Measurements from ENCODE around the gene DUSP3. TPM values are rescaled to one million over a fixed set of nuclear protein-coding genes. Genes with fewer than 3 reads are reported as not detected.
A peak's percentile ranks its signal among the peaks of the same experiment; 100 is the strongest.

DUSP3 gene
- 10 to 100 TPM; 41.3 to 49.0 TPM for total RNA-seq
- polyA plus RNA-seq (ENCODE audit: insufficient read length in 2 of 2), result 10 to 100 TPM; 40.3 to 41.6 TPM
- long read RNA-seq, donor 1, full-length matches to known transcripts, result 14 of 14 reads
- long read RNA-seq, donor 1, partial matches to known transcripts, result 0 of 14 reads
- long read RNA-seq, donor 1, other reads (novel, unspliced or antisense), result 0 of 14 reads
- long read RNA-seq, donor 2, full-length matches to known transcripts, result 6 of 6 reads
- long read RNA-seq, donor 2, partial matches to known transcripts, result 0 of 6 reads
- long read RNA-seq, donor 2, other reads (novel, unspliced or antisense), result 0 of 6 reads
- long read RNA-seq, donor 3, full-length matches to known transcripts, result 8 of 8 reads
- long read RNA-seq, donor 3, partial matches to known transcripts, result 0 of 8 reads
- long read RNA-seq, donor 3, other reads (novel, unspliced or antisense), result 0 of 8 reads
- long read RNA-seq, donor 4, full-length matches to known transcripts, result 8 of 8 reads
- long read RNA-seq, donor 4, partial matches to known transcripts, result 0 of 8 reads
- long read RNA-seq, donor 4, other reads (novel, unspliced or antisense), result 0 of 8 reads

- Histone ChIP-seq H3K27ac (ENCODE audit: low read depth, low read length) (peak within 1 kb of the TSS; percentile 90), H3K27me3 (ENCODE audit: control insufficient read depth, insufficient read depth, low read length) (no peaks in the 10 kb centered on the region), H3K4me1 (ENCODE audit: control insufficient read depth, insufficient read depth, low read length) (peaks cover 27% of the 10 kb centered on the region), H3K4me3 (ENCODE audit: low read depth, low read length) (peak within 1 kb of the TSS; percentile 77), H3K9me3 (ENCODE audit: control insufficient read depth, insufficient read depth, low read length) (no peaks in the 10 kb centered on the region), H3K36me3 (ENCODE audit: control insufficient read depth, insufficient read depth, low read length) (peaks cover 24% of the 10 kb centered on the region)
- DNase-seq (ENCODE audit: low read depth in 4 of 6, low spot score in 6 of 6), result peak; percentile 57 to 96 (median 82)
- WGBS (ENCODE audit: insufficient coverage), result under 1% methylated on average over 100 of the region's 100 CpGs
Observed at GRCh38 chr17:43778337-43779144, at the start of gene DUSP3. DUSP3 (minus strand) TSS chr17:43778977; CDS start chr17:43778924, 53 bp downstream.

DNA sequence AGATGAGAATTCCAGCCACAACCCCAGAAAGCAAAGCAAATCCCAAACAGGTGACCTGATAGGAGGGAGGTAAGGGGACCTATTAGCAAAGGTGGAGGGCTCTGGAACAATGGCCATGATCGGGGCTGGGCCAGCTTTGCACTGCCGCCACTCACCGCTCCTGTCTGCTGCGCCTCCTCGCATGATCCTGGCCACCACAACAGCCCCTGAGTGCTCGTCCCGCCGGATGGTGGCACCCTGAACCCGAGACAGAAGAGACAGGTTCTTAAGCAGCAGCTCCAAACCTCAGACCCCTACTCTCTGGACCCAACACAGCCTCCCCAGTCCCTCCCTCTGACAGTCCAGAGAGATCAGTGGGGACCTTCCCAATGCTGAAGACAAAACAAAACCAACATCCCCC is 48.8 kb upstream of the DUSP3 start:
- DNase-seq (ENCODE audit: low read depth in 4 of 6, low spot score in 6 of 6), result no peak
- peaks cover 23% of the 10 kb centered on the region for H3K4me1 ChIP-seq (ENCODE audit: control insufficient read depth, insufficient read depth, low read length)
- WGBS (ENCODE audit: insufficient coverage), result 100% methylated on average over 8 of the region's 9 CpGs
- H3K27ac ChIP-seq (ENCODE audit: low read depth, low read length), result no peak overlapping the region
- H3K36me3 ChIP-seq (ENCODE audit: control insufficient read depth, insufficient read depth, low read length), result peaks cover 61% of the 10 kb centered on the region
- H3K4me3 ChIP-seq (ENCODE audit: low read depth, low read length), result no peak overlapping the region
- H3K9me3 ChIP-seq (ENCODE audit: control insufficient read depth, insufficient read depth, low read length), result no peaks in the 10 kb centered on the region
- H3K27me3 ChIP-seq (ENCODE audit: control insufficient read depth, insufficient read depth, low read length), result no peaks in the 10 kb centered on the region

DNA sequence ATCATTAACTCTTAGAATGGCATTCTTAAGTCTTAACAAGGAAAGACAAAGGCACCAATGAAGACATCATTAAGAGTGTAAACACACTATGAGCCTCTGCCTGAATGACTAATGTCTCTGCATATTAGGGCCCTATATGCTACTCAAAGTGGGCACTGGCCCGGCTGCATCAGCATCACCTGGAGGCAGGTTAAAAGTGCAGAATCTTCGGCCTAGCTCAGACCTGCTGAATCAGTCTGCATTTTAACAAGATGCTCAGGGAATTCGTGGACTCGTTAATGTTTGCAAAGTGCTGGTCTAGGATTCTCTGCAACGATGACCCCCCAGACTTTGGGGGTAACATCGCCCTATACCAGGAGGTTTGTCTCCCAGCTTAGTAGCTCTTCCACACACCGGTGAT is 47.4 kb upstream of the DUSP3 start:
- Histone ChIP-seq H3K4me3 (ENCODE audit: low read depth, low read length) (no peak overlapping the region), H3K27ac (ENCODE audit: low read depth, low read length) (no peak overlapping the region), H3K27me3 (ENCODE audit: control insufficient read depth, insufficient read depth, low read length) (no peaks in the 10 kb centered on the region), H3K4me1 (ENCODE audit: control insufficient read depth, insufficient read depth, low read length) (peaks cover 11% of the 10 kb centered on the region), H3K9me3 (ENCODE audit: control insufficient read depth, insufficient read depth, low read length) (no peaks in the 10 kb centered on the region), H3K36me3 (ENCODE audit: control insufficient read depth, insufficient read depth, low read length) (peaks cover 58% of the 10 kb centered on the region)
- whole genome bisulfite sequencing (ENCODE audit: insufficient coverage), result 97% methylated on average over 5 of the region's 7 CpGs
- no peak for DNase-seq (ENCODE audit: low read depth in 4 of 6, low spot score in 6 of 6)

DNA sequence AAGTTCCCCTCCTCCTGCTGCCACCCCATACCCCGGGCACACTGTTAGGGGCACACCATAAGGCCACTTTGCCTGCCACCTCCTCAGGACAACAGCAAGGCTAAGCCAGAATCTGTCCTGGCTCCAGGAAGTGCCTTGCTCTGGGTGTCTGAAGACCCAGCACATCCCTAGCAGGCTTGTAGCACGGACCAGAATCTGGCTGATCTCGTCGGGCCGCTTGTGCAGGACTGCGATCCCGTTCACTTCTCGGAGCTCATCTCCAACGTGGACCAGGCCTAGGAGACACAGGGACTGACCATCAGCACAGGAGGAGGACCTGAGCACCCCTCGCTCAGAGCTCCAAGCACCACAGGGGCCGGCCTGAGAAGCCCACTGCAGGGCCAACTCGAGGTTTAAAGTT is 46.8 kb upstream of the DUSP3 start:
- DNase-seq (ENCODE audit: low read depth in 4 of 6, low spot score in 6 of 6), result no peak
- H3K4me1 ChIP-seq (ENCODE audit: control insufficient read depth, insufficient read depth, low read length), result peaks cover 7% of the 10 kb centered on the region
- 96% methylated on average over 10 of the region's 12 CpGs for WGBS (ENCODE audit: insufficient coverage)
- no peaks in the 10 kb centered on the region for H3K9me3 ChIP-seq (ENCODE audit: control insufficient read depth, insufficient read depth, low read length)
- H3K4me3 ChIP-seq (ENCODE audit: low read depth, low read length), result no peak overlapping the region
- H3K36me3 ChIP-seq (ENCODE audit: control insufficient read depth, insufficient read depth, low read length), result peaks cover 58% of the 10 kb centered on the region
- no peaks in the 10 kb centered on the region for H3K27me3 ChIP-seq (ENCODE audit: control insufficient read depth, insufficient read depth, low read length)
- no peak overlapping the region for H3K27ac ChIP-seq (ENCODE audit: low read depth, low read length)

- H3K4me3 ChIP-seq (ENCODE audit: low read depth, low read length), result no peak overlapping the region
- 59% methylated on average over 3 of the region's 10 CpGs for WGBS (ENCODE audit: insufficient coverage)
- peak in 1 of 6 donors; percentile 29 for DNase-seq (ENCODE audit: low read depth in 4 of 6, low spot score in 6 of 6)
- no peaks in the 10 kb centered on the region for H3K27me3 ChIP-seq (ENCODE audit: control insufficient read depth, insufficient read depth, low read length)
- H3K4me1 ChIP-seq (ENCODE audit: control insufficient read depth, insufficient read depth, low read length), result peaks cover 3% of the 10 kb centered on the region
- no peaks in the 10 kb centered on the region for H3K9me3 ChIP-seq (ENCODE audit: control insufficient read depth, insufficient read depth, low read length)
- peaks cover 54% of the 10 kb centered on the region for H3K36me3 ChIP-seq (ENCODE audit: control insufficient read depth, insufficient read depth, low read length)
- H3K27ac ChIP-seq (ENCODE audit: low read depth, low read length), result no peak overlapping the region
Observed at GRCh38 chr17:43823350-43824084, 44.7 kb upstream of the DUSP3 start.

- Histone ChIP-seq H3K27ac (ENCODE audit: low read depth, low read length) (no peak overlapping the region), H3K36me3 (ENCODE audit: control insufficient read depth, insufficient read depth, low read length) (peaks cover 60% of the 10 kb centered on the region), H3K4me1 (ENCODE audit: control insufficient read depth, insufficient read depth, low read length) (peaks cover 3% of the 10 kb centered on the region), H3K27me3 (ENCODE audit: control insufficient read depth, insufficient read depth, low read length) (no peaks in the 10 kb centered on the region), H3K4me3 (ENCODE audit: low read depth, low read length) (no peak overlapping the region), H3K9me3 (ENCODE audit: control insufficient read depth, insufficient read depth, low read length) (no peaks in the 10 kb centered on the region)
- no peak for DNase-seq (ENCODE audit: low read depth in 4 of 6, low spot score in 6 of 6)
- WGBS (ENCODE audit: insufficient coverage), result 100% methylated on average over 1 of the region's 5 CpGs
Observed at GRCh38 chr17:43822570-43823190, 43.9 kb upstream of the DUSP3 start.

DNA sequence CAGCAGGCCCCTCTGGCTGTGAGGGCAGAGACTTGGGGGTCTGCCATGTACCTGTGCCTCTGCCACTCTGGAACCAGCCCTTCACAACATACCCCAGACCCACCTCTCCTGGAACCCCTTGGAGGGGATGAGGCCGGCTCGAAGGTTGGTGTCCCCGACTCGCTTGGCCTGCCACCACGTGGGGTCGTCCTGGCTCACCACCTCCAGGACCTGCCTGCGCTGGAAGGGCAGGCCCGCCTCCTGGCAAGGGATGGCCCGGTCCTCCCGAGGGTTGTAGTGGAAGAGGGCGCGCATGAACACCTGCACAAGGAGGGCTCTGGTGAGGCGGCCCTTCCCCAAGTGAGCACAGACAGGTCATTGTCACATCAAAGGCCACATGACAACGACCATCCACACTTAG is 42.0 kb upstream of the DUSP3 start:
- Histone ChIP-seq H3K27me3 (ENCODE audit: control insufficient read depth, insufficient read depth, low read length) (no peaks in the 10 kb centered on the region), H3K9me3 (ENCODE audit: control insufficient read depth, insufficient read depth, low read length) (no peaks in the 10 kb centered on the region), H3K27ac (ENCODE audit: low read depth, low read length) (no peak overlapping the region), H3K36me3 (ENCODE audit: control insufficient read depth, insufficient read depth, low read length) (peaks cover 65% of the 10 kb centered on the region), H3K4me1 (ENCODE audit: control insufficient read depth, insufficient read depth, low read length) (peaks cover 3% of the 10 kb centered on the region), H3K4me3 (ENCODE audit: low read depth, low read length) (no peak overlapping the region)
- 53% methylated on average over 2 of the region's 14 CpGs for WGBS (ENCODE audit: insufficient coverage)
- no peak for DNase-seq (ENCODE audit: low read depth in 4 of 6, low spot score in 6 of 6)

GRCh38 chr17:43818966-43819365 is 40.2 kb upstream of the DUSP3 start:
- no peaks in the 10 kb centered on the region for H3K27me3 ChIP-seq (ENCODE audit: control insufficient read depth, insufficient read depth, low read length)
- no peak overlapping the region for H3K4me3 ChIP-seq (ENCODE audit: low read depth, low read length)
- peaks cover 3% of the 10 kb centered on the region for H3K4me1 ChIP-seq (ENCODE audit: control insufficient read depth, insufficient read depth, low read length)
- no peak for DNase-seq (ENCODE audit: low read depth in 4 of 6, low spot score in 6 of 6)
- no peak overlapping the region for H3K27ac ChIP-seq (ENCODE audit: low read depth, low read length)
- WGBS (ENCODE audit: insufficient coverage), result 97% methylated on average over 5 of the region's 5 CpGs
- peaks cover 57% of the 10 kb centered on the region for H3K36me3 ChIP-seq (ENCODE audit: control insufficient read depth, insufficient read depth, low read length)
- H3K9me3 ChIP-seq (ENCODE audit: control insufficient read depth, insufficient read depth, low read length), result no peaks in the 10 kb centered on the region

GRCh38 chr17:43817826-43818225 is 39.0 kb upstream of the DUSP3 start:
- Histone ChIP-seq H3K9me3 (ENCODE audit: control insufficient read depth, insufficient read depth, low read length) (no peaks in the 10 kb centered on the region), H3K27me3 (ENCODE audit: control insufficient read depth, insufficient read depth, low read length) (no peaks in the 10 kb centered on the region), H3K4me3 (ENCODE audit: low read depth, low read length) (no peak overlapping the region), H3K27ac (ENCODE audit: low read depth, low read length) (no peak overlapping the region), H3K36me3 (ENCODE audit: control insufficient read depth, insufficient read depth, low read length) (peaks cover 60% of the 10 kb centered on the region), H3K4me1 (ENCODE audit: control insufficient read depth, insufficient read depth, low read length) (no peaks in the 10 kb centered on the region)
- no peak for DNase-seq (ENCODE audit: low read depth in 4 of 6, low spot score in 6 of 6)
- WGBS (ENCODE audit: insufficient coverage), result 90% methylated on average over 8 of the region's 9 CpGs

All from spinal cord (tissue), 10 donors.